GM18868 (cell line): ENCODE measurements around the gene SMAGP.
"Not testable (repeated sequence)": the region's sequence is repeated elsewhere in the genome, so short reads cannot be mapped to it uniquely, and the experiment has no call there.

Experiments
- ATAC-seq: cut with Tn5 transposase; IDR thresholded peaks from one replicate; pipeline ENCODE4 v1.9.1; 2021; ENCODE audit warnings: mild to moderate bottlenecking, moderate library complexity; ENCODE audit not compliant: unreplicated experiment

SMAGP gene

DNA sequence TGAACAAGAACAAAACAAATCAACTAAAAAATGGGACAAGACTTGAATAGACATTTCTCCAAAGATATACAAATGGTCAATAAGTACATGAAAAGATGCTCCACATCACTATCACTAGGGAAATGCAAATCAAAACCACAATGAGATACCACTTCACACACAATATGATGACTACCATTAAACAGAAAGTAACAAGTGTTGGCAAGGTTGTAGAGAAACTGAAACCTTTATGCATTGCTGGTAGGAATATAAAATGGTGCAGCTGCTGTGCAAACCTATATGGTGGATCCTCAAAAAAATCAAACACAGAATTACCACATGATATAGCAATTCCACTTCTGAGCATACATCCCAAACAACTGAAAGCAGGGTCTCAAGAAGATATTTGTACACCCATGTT, 5.2 kb downstream of the SMAGP start:
- no peak for ATAC-seq

DNA sequence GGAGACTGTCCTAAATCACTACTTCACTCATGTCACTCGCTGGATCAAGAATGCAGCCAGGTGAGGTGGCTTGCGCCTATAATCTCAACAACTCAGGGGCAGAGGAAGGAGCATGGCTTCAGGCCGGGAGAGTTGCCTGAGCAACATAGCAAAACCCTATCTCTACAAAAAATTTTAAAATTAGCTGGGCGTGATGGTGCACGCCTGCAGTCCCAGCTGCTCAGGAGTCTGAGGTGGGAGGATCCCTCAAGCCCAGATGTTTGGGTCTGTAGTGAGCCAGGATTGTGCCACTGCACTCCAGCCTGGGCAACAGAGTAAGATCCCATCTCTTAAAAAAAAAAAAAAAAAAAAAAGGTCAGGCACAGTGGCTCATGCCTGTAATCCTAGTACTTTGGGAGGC, 5.9 kb downstream of the SMAGP start:
- ATAC-seq = no peak

DNA sequence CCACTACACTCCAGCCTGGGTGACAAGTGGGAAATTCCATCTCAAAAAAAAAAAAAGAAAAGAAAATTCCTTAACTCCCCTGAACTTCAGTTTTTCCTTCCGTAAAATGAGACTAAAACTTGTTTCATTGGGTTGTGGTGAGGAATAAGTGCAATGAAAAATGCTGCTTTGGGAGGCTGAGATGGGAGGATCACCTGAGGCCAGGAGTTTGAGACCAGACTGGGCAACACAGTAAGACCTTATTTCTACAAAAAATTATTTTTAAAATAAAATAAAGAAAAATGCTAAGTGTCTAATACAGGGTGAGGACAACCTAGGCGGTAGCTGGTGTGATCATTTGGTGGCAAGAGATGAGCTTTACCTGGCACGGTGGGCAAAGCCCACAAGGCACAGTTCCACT, 6.9 kb downstream of the SMAGP start:
- ATAC-seq = no peak

DNA sequence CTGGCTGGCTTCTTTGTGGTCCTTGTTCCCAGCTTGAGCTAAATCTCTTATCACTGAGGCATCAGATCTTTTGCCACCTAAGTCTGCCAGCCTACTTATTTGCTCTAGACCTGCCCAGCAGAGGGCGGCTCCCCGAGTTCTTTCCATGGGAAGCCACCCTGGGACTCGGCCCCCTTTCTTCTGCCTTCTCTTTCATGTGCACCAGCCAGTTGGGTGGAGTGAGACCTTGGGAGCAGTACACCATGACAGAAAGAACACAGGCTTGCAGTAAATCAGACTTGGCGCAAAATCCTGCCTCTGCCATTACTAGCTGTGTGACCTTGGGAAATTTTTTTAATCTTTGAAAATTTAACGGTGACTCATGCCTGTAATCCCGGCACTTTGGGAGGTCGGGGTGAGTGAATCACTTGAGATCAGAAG, 7.4 kb downstream of the SMAGP start:
- ATAC-seq = no peak

DNA sequence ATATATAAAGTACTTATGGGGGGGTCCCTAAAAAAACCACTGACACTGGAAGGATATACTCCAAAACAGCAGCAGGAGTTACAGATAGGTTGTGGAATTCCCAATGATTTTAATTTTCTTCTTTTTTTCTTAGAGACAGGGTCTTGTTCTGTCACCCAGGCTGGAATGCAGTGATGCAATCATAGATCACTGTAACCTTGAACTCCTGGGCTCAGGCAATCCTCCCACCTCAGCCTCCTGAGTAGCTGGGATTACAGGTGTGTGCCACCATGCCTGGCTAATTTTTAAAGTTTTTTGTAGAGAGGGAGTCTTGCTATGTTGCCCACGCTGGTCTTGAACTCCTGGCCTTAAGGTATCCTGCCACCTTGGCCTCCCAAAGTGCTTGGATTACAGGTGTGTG, 10.6 kb downstream of the SMAGP start:
- ATAC-seq = not testable (repeated sequence)

GRCh38 chr12:51254536-51254935, 15.7 kb downstream of the SMAGP start:
- ATAC-seq = no peak

- ATAC-seq = no peak
Measured at GRCh38 chr12:51253276-51253675, 16.9 kb downstream of the SMAGP start.

GRCh38 chr12:51247523-51248206, 22.6 kb downstream of the SMAGP start:
- ATAC-seq = no peak

DNA sequence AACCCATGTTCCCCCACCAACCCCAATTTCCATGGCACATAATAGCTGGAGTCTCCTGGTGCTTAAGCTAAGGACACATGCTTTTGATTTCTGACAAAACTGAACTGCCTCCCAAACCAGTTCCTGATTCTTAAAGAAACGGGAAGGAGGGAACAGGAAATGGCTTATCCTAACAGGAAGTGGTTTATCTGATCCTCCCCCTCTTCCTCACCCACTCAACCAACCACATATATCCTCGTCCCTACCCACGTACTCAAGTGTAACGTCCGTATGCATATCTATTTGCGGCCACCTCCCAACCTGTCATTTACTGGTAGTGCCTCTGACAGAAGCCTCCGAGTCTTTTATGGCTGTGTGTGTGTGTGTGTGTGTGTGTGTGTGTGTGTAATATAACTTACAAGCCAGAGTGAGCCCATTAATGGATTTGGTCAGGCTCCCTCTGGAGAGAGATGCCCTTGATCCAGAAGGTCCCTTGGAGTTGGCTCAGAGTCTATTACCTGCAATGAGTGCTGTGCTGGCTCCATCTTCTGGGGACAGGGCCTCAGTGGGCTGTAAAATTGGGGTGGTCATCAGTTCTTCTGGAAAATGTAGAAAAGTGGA, 23.9 kb downstream of the SMAGP start:
- no peak for ATAC-seq

DNA sequence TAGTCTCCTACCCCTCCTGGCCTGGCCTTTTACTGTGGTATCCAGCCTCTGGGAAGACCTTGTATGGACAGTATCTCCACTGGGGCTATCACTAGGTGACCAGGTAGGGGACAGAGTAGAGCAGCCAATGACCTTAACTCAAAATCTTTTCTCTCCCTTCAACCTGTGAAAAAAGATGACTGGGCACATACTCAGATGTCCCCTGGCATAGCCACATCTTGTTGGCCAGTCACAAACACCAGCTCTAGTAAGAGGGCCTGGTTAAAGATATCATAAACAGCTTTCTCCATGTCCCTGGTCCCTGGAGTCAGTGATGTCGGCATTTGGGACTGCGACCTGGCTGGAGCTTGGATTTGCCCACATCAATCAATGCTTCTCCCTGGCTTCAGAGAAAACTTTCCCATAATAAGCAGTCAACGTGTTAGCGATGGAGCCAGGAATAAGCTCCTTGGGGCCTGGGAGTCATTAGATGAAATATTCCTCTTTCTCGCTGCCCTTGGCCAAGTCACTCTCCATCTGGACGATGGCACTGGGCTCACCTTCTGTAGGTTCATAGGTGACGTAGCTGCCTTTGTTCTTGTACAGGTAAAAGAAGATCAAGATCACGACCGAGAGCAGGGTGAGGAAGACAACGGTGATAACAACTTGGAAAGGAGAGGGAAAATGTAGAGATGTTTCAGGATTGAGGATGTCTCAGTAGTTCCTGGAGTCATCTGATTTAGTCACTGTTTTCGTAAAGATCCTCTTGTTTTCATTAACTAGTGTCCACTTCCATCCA, 24.6 kb downstream of the SMAGP start:
- no peak for ATAC-seq

DNA sequence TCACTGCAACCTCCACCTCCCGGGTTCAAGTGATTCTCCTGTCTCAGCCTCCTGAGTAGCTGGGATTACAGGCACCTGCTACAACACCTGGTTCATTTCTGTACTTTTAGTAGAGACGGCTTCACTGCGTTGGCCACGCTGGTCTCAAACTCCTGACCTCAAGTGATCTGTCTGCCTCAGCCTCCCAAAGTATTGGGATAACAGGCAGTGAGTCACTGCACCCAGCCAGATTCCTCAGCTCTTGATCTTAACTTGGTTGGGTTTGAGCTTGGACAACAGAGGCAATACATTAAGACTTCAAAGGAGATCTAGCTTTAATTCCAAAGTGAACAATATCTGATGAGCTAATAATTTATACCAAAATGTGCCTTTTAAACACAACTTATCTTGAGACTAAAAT, 25.9 kb downstream of the SMAGP start:
- ATAC-seq = no peak

- no peak for ATAC-seq
Measured at GRCh38 chr12:51242876-51243275, 27.3 kb downstream of the SMAGP start.

DNA sequence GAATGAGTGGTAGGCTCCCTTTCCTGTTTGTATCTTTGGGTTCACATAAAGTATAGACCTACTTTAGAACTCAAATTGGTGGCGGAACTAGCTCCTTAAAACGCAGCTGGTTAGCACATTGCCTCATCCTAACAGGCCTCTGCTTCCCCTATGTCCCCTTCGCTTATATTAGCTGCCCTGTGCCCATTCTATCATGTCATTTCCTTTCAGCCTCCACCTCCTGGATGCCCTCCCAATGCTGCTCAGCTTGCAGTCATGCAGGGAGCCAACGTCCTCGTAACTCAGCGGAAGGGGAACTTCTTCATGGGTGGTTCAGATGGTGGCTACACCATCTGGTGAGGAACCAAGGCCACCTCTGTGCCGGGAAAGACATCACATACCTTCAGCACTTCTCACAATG, 28.1 kb downstream of the SMAGP start:
- ATAC-seq = no peak

- ATAC-seq = no peak
Measured at GRCh38 chr12:51240971-51241370, 29.2 kb downstream of the SMAGP start.

DNA sequence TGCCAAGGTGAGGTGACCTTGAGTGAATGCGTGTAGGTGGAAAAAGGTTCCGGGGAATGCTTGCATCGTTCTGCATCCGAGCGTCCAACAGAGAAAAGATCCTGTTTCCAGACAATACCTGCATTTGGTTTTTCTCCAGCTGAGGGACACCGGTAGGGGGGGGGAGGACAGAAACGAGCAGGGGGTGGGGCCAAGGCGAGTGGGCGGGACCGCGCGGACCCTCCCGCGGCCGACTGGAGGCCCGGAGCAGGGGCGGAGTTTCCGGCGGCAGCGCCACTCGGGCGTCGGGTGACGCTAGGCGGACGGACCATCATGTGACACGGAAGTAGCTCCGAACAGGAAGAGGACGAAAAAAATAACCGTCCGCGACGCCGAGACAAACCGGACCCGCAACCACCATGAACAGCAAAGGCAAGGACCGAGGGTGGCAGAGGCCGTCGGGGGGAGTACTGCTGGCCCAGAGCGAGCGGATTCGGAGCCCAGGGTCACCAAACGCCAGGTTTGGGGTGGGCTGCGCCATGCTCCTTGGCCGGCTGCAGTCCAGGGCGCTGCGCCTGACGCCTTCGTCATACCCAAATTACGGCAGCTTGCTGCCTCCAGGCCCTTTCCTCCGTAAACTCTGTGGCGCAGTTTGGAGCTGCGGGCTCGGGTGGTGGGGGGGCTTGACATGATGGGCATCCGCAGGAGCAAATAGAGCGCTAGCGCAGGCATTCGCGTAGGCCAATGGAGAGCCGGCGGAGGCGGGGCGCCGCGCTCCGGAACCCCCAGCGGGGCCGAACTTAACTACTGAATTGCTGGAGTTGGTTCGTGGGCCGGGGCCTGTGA, 31.5 kb downstream of the SMAGP start, which contains the start of gene DAZAP2:
Gene DAZAP2, plus strand, starts transcription at position 317 of the 825 bp plus-strand sequence. Its CDS starts 82 bp downstream, at position 399.
- peak; percentile 94 for ATAC-seq

DNA sequence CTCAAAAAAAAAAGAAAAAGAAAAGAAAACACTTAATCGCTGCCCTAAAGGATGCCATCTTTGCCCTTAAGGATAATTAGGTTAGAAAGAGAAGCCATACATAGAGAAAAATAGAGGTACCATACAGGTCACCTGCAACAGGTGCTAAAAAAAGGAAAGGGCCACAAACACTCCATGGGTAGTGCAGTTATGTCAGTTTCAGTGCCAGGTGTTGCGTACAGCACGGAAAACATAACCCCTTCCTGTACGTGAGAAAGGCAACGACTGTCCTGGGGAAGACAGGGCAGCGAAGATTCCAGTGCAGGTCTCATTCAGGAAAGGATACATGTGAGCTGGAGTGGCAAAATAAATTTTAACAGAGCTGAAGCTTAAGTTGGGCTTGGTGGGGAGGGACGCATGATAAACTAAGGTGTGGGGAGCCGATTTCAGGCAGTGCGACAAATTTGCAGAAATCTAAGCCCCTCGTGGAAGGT, 32.1 kb downstream of the SMAGP start:
- no peak for ATAC-seq

DNA sequence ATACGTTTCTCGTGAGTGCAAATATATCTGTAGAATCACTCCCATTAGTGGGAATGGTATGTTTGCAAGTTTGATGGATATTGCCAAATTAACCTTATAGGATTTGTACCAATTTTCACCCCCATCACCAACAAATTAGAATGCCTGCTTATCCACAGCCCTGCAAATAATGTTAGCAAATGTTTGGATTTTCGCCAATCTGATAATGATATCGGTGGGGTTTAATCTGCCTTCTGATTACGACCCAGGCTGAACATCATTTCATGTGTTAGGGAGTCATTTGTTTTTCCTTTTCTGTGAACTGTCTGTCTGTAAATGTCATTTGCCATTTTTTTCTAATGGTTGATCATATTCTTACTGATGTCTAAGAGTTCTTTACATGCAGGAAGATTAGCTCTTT, 35.7 kb downstream of the SMAGP start:
- no peak for ATAC-seq

GRCh38 chr12:51232642-51233041, 37.6 kb downstream of the SMAGP start:
- no peak for ATAC-seq

- no peak for ATAC-seq
Measured at GRCh38 chr12:51229116-51229809, 41.0 kb downstream of the SMAGP start.

DNA sequence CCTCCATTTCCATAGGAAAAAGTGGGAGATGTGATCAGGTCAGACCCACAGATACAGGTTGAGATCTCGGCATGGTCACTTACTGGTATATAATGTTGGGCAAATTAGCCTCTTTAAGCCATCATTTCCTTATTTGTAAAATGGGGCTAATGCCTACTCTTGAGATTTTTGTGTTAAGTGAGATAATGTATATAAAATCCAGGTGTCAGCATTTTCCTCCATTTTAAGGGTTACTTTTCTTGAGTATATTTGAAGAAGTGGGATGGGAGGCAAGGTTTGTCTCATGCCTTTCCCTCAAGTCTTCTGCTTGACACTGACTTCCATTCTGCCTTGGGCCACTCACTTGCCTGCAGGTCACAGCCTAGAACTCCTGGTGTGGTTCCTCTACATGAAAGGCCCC, 42.3 kb downstream of the SMAGP start:
- ATAC-seq = no peak
